HG02642 (cell line): ENCODE measurements around the gene MTA1.
A peak's percentile ranks its signal among the peaks of the same experiment; 100 is the strongest.

Source experiments
- ATAC-seq: cut with Tn5 transposase; IDR thresholded peaks from one replicate; pipeline ENCODE4 v1.9.1; 2021; ENCODE audit warnings: mild to moderate bottlenecking; ENCODE audit not compliant: unreplicated experiment, poor library complexity

MTA1 gene

GRCh38 chr14:105386581-105387529, 32.8 kb upstream of the MTA1 start:
- no peak for ATAC-seq

GRCh38 chr14:105387530-105387922, 32.1 kb upstream of the MTA1 start:
- no peak for ATAC-seq

GRCh38 chr14:105388110-105388951, 31.3 kb upstream of the MTA1 start:
- no peak for ATAC-seq

GRCh38 chr14:105388976-105389375, 30.7 kb upstream of the MTA1 start:
- ATAC-seq: no peak

GRCh38 chr14:105389534-105389933, 30.1 kb upstream of the MTA1 start:
- no peak for ATAC-seq

- no peak for ATAC-seq
These were observed 29.4 kb upstream of the MTA1 start for GRCh38 chr14:105389976-105390848.

GRCh38 chr14:105390849-105391500, 28.7 kb upstream of the MTA1 start:
- ATAC-seq: no peak

- ATAC-seq: no peak
These were observed 28.1 kb upstream of the MTA1 start for GRCh38 chr14:105391541-105391940.

GRCh38 chr14:105392131-105393090, 27.2 kb upstream of the MTA1 start:
- ATAC-seq: no peak

GRCh38 chr14:105393151-105393550, 26.5 kb upstream of the MTA1 start:
- ATAC-seq: no peak

- no peak for ATAC-seq
These were observed 24.7 kb upstream of the MTA1 start for GRCh38 chr14:105394714-105395537.

GRCh38 chr14:105395538-105395854, 24.1 kb upstream of the MTA1 start:
- no peak for ATAC-seq

- no peak for ATAC-seq
These were observed 22.2 kb upstream of the MTA1 start for GRCh38 chr14:105397350-105397931.

- peak; percentile 80 for ATAC-seq
These were observed 21.4 kb upstream of the MTA1 start, which contains the start of gene TEX22 for GRCh38 chr14:105398044-105398725. TSS of gene TEX22 (plus strand) at chr14:105398538. CDS start at chr14:105399341, 803 bp downstream.

GRCh38 chr14:105398726-105399465, 20.7 kb upstream of the MTA1 start:
- ATAC-seq: peak; percentile 42

- no peak for ATAC-seq
These were observed 20.2 kb upstream of the MTA1 start for GRCh38 chr14:105399466-105399775.
